GM21723 (cell line): ENCODE data around the gene ENPP3.

Experiments
- ATAC-seq: cut with Tn5 transposase; IDR thresholded peaks from one replicate; pipeline ENCODE4 v1.9.1; 2021; ENCODE audit warnings: mild to moderate bottlenecking, moderate library complexity; ENCODE audit not compliant: unreplicated experiment

Gene ENPP3

DNA sequence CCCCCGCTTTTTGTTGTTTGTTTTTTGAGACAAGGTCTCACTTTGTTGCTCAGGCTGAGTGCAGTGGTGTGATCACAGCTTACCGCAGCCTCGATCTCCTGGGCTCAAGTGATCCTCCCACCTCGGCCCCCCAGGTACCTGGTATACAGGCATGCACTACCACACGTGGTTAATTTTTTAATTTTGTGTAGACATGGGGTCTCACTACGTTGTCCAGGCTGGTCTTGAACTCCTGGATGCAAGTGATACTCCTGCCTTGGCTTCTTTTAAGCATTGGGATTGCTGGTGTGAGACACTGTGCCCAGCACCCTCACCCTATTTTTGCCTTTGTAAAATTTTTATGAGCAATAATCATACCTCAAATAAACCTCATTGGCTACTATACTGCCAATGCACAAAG is 5.5 kb downstream of the ENPP3 start:
- no peak for ATAC-seq

- ATAC-seq = no peak
Measured at GRCh38 chr6:131642987-131643611, 6.0 kb downstream of the ENPP3 start.

- no peak for ATAC-seq
Measured at GRCh38 chr6:131643855-131644460, 6.9 kb downstream of the ENPP3 start.

DNA sequence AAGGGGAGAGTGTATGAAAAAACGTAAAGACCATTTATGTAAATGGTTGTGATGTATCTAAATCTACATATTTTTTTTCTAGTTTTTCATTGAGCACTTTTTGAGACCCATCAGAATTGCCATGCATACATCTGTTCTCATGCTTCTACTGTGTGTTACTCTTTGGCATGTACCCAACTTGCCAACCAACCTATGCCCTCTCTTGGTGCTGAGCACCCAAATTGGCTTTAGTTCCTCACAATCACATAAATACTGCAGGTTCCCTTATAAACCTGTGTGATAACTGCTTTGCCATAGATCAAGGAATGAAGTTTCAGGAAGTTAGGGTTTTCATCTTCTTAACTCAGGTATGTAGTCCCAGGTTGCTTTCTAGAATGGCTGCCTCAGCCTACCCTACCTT is 7.8 kb downstream of the ENPP3 start:
- no peak for ATAC-seq

DNA sequence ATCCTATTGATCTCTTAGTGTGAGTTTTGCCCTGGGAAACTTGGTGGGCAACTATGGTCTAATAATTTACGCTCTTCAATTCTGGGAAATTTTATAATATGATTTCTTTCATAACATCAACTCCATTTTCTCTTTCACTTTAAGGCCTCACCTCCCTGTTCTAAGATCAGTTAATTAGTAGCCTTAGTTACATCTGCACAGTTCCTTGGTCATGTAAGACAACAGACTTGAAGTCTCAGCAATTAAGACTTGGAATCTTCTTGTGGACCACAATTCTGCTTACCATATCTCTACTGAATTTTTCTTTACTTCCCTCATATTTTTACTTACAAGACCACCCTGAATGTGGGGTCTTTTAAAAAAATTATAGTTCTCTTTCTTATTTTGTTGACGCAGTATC is 8.7 kb downstream of the ENPP3 start:
- ATAC-seq = no peak

DNA sequence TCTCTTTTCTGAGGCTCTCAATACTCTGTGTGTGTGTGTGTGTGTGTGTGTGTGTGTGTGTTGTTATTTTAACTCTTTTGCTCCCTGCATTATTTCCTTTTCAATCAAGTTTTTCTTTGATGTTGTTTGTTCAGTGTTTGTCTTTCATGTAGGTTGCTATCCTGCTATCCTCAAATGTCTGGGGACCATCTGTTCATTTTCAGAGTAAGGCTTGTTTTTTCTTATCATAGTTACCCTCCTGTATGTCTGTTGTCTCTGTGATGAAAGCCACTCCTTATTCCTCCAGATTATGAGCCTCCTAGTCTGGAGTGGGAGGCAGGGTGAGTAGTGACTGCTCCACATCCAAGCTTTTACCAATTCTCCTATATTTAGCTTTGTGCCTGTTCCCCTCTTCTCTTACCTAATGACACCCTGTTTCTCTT is 9.2 kb downstream of the ENPP3 start:
- no peak for ATAC-seq

GRCh38 chr6:131651782-131652181 is 14.7 kb downstream of the ENPP3 start:
- ATAC-seq = no peak

GRCh38 chr6:131652472-131652871 is 15.4 kb downstream of the ENPP3 start:
- ATAC-seq = no peak

DNA sequence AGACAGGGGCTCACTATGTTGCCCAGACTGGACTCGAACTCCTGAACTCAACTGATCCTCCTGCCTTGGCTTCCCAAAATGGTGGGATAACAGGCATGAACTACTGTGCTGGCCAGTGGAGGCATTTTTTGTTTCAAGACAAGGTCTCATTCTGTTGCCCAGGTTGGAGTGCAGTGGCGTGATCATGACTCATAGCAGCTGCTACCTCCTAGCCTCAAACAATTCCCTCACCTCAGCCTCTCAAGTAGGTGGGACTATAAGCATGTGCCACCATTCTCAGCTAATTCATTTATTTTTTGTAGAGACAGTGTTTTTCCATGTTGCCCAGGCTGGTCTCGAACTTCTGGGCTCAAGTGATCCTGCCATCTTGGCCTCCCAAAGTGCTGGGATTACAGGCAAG is 17.2 kb downstream of the ENPP3 start:
- ATAC-seq = no peak

DNA sequence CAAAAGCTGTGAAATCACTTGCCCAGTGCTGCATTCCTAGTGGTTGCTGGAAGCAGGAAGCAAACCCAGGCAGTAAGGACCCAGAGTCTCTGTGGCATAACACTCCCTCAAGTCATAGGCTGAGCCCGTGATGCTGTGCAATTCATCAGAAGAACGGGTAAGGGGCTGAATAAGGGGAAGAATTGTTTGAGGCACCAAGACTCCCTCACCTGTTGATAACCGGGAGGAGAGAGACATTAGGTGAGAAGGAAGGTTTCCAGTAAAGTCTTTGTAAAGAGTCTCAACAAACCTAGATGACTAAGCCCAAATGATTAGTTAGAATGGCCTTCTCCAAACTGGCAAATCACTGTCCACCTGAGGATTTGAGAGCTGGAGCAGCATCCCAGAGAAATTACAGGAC is 18.3 kb downstream of the ENPP3 start:
- no peak for ATAC-seq

DNA sequence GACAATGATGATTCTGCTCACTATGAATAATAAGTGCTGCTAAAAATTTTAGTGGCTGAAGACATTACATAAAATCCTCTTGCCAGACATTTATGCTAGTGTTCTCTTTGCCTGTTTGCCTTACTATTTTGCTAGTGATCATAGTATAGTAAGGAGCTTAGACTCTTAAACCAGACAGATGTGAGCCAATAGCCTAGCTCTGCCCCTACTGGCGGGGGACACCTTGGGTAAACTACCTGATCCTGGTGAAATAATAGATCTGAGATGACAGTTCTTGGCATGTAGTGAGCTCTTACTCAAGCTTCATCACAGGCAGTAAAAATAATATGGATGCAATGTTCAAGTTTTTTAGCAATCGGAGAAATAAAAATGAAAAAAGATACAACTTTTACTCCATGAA is 18.8 kb downstream of the ENPP3 start:
- ATAC-seq = no peak

GRCh38 chr6:131656667-131657066 is 19.6 kb downstream of the ENPP3 start:
- no peak for ATAC-seq

- no peak for ATAC-seq
Measured at GRCh38 chr6:131657222-131657621, 20.1 kb downstream of the ENPP3 start.

- ATAC-seq = no peak
Measured at GRCh38 chr6:131657630-131658111, 20.6 kb downstream of the ENPP3 start.

DNA sequence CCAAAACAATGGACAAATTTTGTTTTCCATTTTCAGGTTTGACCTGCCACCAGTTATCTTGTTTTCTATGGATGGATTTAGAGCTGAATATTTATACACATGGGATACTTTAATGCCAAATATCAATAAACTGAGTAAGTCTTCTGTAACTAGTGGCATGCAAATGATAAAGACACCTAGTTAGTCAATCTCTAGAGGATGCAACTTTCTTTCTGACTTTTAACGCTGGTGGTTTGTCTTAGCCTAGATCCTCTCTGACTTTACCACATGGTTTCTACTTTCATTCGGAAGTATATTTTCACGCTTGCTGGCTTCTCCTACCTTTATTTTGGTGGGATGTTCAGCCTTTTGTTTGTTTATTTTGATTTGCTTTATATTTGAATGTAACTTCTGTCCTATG is 21.2 kb downstream of the ENPP3 start:
- ATAC-seq = no peak

GRCh38 chr6:131660195-131660594 is 23.1 kb downstream of the ENPP3 start:
- no peak for ATAC-seq

GRCh38 chr6:131663578-131664165 is 26.6 kb downstream of the ENPP3 start:
- no peak for ATAC-seq

- no peak for ATAC-seq
Measured at GRCh38 chr6:131669891-131670290, 32.8 kb downstream of the ENPP3 start.

DNA sequence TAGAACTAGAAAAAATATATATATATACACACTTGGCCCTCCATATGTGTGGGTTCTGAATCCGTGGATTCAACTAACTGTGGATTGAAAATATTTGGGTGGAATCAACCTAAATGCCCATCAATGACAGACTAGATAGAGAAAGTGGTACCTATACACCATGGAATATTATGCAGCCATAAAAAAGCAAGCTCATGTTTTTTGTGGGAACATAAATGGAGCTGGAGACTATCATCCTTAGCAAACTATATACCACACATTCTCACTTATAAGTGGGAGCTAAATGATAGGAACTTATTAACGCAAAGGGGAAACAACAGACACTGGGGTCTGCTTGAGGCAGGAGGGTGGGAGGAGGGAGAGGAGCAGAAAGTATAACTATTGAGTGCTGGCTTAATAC is 36.1 kb downstream of the ENPP3 start:
- no peak for ATAC-seq

- no peak for ATAC-seq
Measured at GRCh38 chr6:131678442-131678841, 41.3 kb downstream of the ENPP3 start.

GRCh38 chr6:131680868-131681267 is 43.8 kb downstream of the ENPP3 start:
- ATAC-seq = no peak

DNA sequence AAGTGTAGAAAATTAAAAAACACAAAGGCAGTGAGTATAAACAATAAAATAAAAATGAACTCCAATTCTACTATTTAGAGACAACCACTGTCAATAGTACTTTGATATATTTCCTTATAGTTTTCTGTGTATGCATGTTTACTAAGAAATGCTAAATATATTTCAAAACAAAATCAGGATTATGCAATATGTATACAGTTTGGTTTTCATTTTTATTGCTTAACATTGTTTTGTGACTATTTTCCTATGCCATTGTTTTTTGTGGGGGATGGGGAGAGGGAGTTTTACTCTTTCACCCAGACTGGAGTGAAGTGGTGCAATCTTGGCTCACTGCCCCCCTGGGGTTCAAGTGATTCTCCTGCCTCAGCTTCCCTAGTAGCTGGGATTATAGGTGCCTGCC is 44.5 kb downstream of the ENPP3 start:
- no peak for ATAC-seq
